GM06990 (cell line): ENCODE results near the gene PDGFA.

Source experiments
- DNase-seq: peaks from one replicate; pipeline ENCODE4 v3.0.0-alpha.2; 2011; ENCODE audit not compliant: insufficient read length; ENCODE audit errors: extremely low read depth
- H3K27me3 ChIP-seq: replicated peaks from 2 replicates; pipeline ENCODE4 v1.6.0; 2011; ENCODE audit warnings: low read length; ENCODE audit not compliant: control insufficient read depth, insufficient read depth
- H3K36me3 ChIP-seq: 2 replicates; pipeline ENCODE4 v1.5.1; 2011; ENCODE audit warnings: low read length; ENCODE audit not compliant: control insufficient read depth, insufficient read depth
- H3K4me3 ChIP-seq: replicated peaks from 2 replicates; pipeline ENCODE4 v1.5.1; 2011; ENCODE audit warnings: low read depth, mild to moderate bottlenecking, control low read depth, low read length
- CTCF ChIP-seq: IDR thresholded peaks from 2 replicates; pipeline ENCODE4 v1.5.1; 2011; ENCODE audit warnings: low read length, control low read depth, mild to moderate bottlenecking, inconsistent platforms; ENCODE audit not compliant: insufficient read depth, poor library complexity, severe bottlenecking

Gene PDGFA

GRCh38 chr7:451255-452225, 68.1 kb downstream of the PDGFA start:
- Histone ChIP-seq H3K36me3 (no peaks in the 10 kb centered on the region), H3K27me3 (no peaks in the 10 kb centered on the region), H3K4me3 (no peak overlapping the region)
- peak; percentile 40 for DNase-seq
- no peak for TF ChIP-seq CTCF

- Histone ChIP-seq H3K4me3 (no peak overlapping the region), H3K36me3 (no peaks in the 10 kb centered on the region), H3K27me3 (no peaks in the 10 kb centered on the region)
- no peak for TF ChIP-seq CTCF
- DNase-seq = no peak
Measured at GRCh38 chr7:450741-451140, 68.9 kb downstream of the PDGFA start.

GRCh38 chr7:450036-450435, 69.6 kb downstream of the PDGFA start:
- Histone ChIP-seq H3K36me3 (no peaks in the 10 kb centered on the region), H3K4me3 (no peak overlapping the region), H3K27me3 (no peaks in the 10 kb centered on the region)
- DNase-seq = no peak
- no peak for TF ChIP-seq CTCF

GRCh38 chr7:449324-450019, 70.2 kb downstream of the PDGFA start:
- H3K36me3 ChIP-seq = no peaks in the 10 kb centered on the region
- no peak overlapping the region for H3K4me3 ChIP-seq
- no peak for DNase-seq
- TF ChIP-seq CTCF = no peak
- H3K27me3 ChIP-seq = no peaks in the 10 kb centered on the region

- H3K27me3 ChIP-seq = no peaks in the 10 kb centered on the region
- H3K4me3 ChIP-seq = no peak overlapping the region
- TF ChIP-seq CTCF = no peak
- H3K36me3 ChIP-seq = no peaks in the 10 kb centered on the region
- DNase-seq = no peak
Measured at GRCh38 chr7:447523-447922, 72.1 kb downstream of the PDGFA start.
